ENCODE data around the gene BFSP2.
"Not testable (repeated sequence)": the region's sequence is repeated elsewhere in the genome, so short reads cannot be mapped to it uniquely, and the experiment has no call there.

The BFSP2 gene

GRCh38 chr3:133520286-133520685, 120.4 kb downstream of the BFSP2 start:
- no peaks in the 10 kb centered on the region for H3K4me1 ChIP-seq (ENCODE audit: control insufficient read depth, insufficient read depth, low read length)
- no peak overlapping the region for H3K27ac ChIP-seq (ENCODE audit: low read depth, low read length)
- H3K9ac ChIP-seq (ENCODE audit: low read length): no peak overlapping the region
- no peaks in the 10 kb centered on the region for H3K27me3 ChIP-seq (ENCODE audit: control insufficient read depth, insufficient read depth, low read length)
- no peaks in the 10 kb centered on the region for H3K36me3 ChIP-seq (ENCODE audit: control insufficient read depth, insufficient read depth, low read length)
- H3K9me3 ChIP-seq (ENCODE audit: control insufficient read depth, insufficient read depth, low read depth, low read length): no peaks in the 10 kb centered on the region
- H3K4me3 ChIP-seq (ENCODE audit: low read depth, low read length): no peak overlapping the region

GRCh38 chr3:133520938-133521337, 121.1 kb downstream of the BFSP2 start:
- not testable (repeated sequence) for H3K4me1 ChIP-seq (ENCODE audit: control insufficient read depth, insufficient read depth, low read length); H3K9ac ChIP-seq (ENCODE audit: low read length); H3K27me3 ChIP-seq (ENCODE audit: control insufficient read depth, insufficient read depth, low read length); H3K9me3 ChIP-seq (ENCODE audit: control insufficient read depth, insufficient read depth, low read depth, low read length); H3K4me3 ChIP-seq (ENCODE audit: low read depth, low read length); H3K27ac ChIP-seq (ENCODE audit: low read depth, low read length); H3K36me3 ChIP-seq (ENCODE audit: control insufficient read depth, insufficient read depth, low read length)

- Histone ChIP-seq H3K27ac (ENCODE audit: low read depth, low read length) (no peak overlapping the region), H3K36me3 (ENCODE audit: control insufficient read depth, insufficient read depth, low read length) (no peaks in the 10 kb centered on the region), H3K4me3 (ENCODE audit: low read depth, low read length) (no peak overlapping the region), H3K9ac (ENCODE audit: low read length) (no peak overlapping the region), H3K9me3 (ENCODE audit: control insufficient read depth, insufficient read depth, low read depth, low read length) (no peaks in the 10 kb centered on the region), H3K27me3 (ENCODE audit: control insufficient read depth, insufficient read depth, low read length) (no peaks in the 10 kb centered on the region), H3K4me1 (ENCODE audit: control insufficient read depth, insufficient read depth, low read length) (no peaks in the 10 kb centered on the region)
Measured at GRCh38 chr3:133521946-133522345, 122.1 kb downstream of the BFSP2 start.

- H3K4me1 ChIP-seq (ENCODE audit: control insufficient read depth, insufficient read depth, low read length); H3K9ac ChIP-seq (ENCODE audit: low read length); H3K4me3 ChIP-seq (ENCODE audit: low read depth, low read length); H3K27me3 ChIP-seq (ENCODE audit: control insufficient read depth, insufficient read depth, low read length); H3K27ac ChIP-seq (ENCODE audit: low read depth, low read length); H3K36me3 ChIP-seq (ENCODE audit: control insufficient read depth, insufficient read depth, low read length); H3K9me3 ChIP-seq (ENCODE audit: control insufficient read depth, insufficient read depth, low read depth, low read length): not testable (repeated sequence)
Measured at GRCh38 chr3:133523758-133524157, 123.9 kb downstream of the BFSP2 start.

Data from HUES6 (cell line).